ENCODE results near the gene GNAZ. TPM values are rescaled to one million over a fixed set of nuclear protein-coding genes. Genes with fewer than 3 reads are reported as not detected.

GNAZ gene
- total RNA-seq, 4 donors from 2014 or later: 5.6 to 21.6 (median 12.1) TPM

DNA sequence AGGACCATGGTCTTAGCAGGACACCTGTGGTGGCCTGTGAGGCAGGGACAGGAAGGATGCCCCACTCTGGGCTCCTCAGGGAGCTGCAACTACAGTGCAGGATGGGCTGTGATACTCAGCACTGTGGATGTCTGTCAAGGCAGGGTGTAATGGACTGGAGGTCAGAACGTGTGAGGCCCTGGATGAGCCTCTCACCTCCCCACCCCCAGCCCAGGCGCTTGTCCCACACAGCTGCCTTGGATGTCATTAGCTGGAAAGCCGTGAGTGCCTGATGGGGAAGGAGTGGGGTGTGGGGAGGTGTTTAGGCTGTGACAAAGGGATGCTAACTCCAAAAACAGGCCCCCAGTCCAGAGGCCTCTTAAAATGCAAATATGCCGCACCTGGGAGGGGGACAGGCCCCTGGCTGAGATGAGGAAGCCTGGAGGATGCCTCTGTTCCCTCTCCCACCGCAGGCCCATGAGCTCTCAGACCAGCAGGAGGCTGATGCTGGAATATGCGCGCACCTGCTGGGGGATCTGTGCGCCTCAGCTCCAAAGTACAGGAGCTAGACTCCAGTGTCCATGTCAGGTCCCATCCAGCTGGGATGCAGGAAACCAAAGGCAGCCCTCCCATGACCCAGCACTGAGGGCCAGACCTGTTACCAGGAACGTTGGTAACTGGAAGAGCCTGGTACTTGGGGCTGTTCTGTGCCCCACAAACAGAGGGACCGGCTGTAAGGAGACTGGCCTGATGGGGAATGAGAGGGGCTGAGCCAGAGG, 46.4 kb downstream of the GNAZ start:
- Histone ChIP-seq H3K27ac (no peak overlapping the region), H3K4me3 (no peak overlapping the region), H3K27me3 (no peaks in the 10 kb centered on the region), H3K36me3 (no peaks in the 10 kb centered on the region), H3K9me3 (no peaks in the 10 kb centered on the region), H3K4me1 (no peaks in the 10 kb centered on the region)
- no peak for DNase-seq
- intact Hi-C loops (cut with DNase I; ENCODE audit: low total_unique reads): no loop called here
- TF ChIP-seq, protein P1, sequence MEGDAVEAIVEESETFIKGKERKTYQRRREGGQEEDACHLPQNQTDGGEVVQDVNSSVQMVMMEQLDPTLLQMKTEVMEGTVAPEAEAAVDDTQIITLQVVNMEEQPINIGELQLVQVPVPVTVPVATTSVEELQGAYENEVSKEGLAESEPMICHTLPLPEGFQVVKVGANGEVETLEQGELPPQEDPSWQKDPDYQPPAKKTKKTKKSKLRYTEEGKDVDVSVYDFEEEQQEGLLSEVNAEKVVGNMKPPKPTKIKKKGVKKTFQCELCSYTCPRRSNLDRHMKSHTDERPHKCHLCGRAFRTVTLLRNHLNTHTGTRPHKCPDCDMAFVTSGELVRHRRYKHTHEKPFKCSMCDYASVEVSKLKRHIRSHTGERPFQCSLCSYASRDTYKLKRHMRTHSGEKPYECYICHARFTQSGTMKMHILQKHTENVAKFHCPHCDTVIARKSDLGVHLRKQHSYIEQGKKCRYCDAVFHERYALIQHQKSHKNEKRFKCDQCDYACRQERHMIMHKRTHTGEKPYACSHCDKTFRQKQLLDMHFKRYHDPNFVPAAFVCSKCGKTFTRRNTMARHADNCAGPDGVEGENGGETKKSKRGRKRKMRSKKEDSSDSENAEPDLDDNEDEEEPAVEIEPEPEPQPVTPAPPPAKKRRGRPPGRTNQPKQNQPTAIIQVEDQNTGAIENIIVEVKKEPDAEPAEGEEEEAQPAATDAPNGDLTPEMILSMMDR (IDR thresholded peaks at IDR 0.05): no peak
- TF ChIP-seq POLR2A (IDR thresholded peaks at IDR 0.05): no peak

DNA sequence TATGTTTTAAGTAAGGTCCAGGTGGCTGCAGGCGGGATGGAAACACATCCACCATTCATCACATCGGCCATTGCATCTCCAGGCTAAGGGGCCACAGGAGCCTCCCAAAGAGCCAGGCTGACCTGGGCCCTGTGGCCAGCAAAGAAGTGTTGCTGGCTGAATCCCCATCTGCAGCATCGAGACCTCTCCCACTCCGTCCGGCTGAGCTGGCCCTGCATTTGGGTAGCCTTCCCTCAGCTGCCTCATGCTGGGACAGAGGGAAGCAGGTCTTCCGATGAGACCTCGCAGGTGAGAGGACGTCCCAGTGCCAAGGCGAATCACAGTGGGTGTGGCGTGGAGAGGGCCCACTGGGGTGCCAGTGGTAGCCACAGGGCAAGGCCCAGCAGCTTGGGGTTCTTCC, 47.0 kb downstream of the GNAZ start:
- H3K27ac ChIP-seq: no peak overlapping the region
- DNase-seq: no peak
- TF ChIP-seq, protein P1 (IDR thresholded peaks at IDR 0.05): no peak
- TF ChIP-seq POLR2A (IDR thresholded peaks at IDR 0.05): no peak

DNA sequence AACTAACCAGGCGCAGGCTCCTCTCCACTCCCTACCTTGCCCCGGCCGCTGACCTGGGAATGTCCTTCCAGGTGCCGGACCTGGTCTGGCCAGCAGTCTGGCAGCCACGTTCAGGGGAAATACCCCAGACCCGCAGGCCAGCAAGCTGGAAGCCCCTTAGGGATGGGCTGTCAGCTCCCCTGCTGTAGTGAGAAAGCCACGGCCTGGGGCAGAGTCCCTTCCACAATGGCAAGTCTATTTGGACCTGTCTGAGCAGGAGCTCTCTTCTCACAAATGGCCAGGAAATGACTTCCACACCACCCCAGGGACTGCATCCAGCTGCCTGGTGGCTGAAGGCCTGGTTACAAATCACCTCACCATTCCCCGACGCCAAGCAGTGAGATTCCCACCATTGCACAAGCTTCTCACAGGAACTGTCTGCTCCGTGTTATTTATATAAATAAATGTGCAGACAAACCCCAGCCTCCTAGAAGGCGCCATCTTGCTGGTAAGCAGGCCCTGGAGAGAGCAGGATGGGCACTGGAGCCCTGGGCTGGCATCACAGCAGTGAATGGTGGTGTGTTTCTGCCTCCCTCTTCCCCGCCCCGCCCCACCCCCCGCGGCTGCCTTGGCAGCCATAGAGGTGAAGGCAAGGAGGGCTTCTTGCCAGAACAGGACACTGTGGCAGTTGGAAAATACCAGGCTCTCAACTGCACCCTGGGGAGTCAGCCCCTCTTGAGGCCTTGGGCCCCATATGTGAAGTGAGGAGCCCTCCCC, 47.8 kb downstream of the GNAZ start:
- intact Hi-C loops (cut with DNase I; ENCODE audit: low total_unique reads): no loop called here
- Histone ChIP-seq H3K9me3 (no peaks in the 10 kb centered on the region), H3K27ac (no peak overlapping the region), H3K4me1 (no peaks in the 10 kb centered on the region), H3K36me3 (no peaks in the 10 kb centered on the region), H3K4me3 (no peak overlapping the region), H3K27me3 (no peaks in the 10 kb centered on the region)
- DNase-seq: no peak
- TF ChIP-seq, protein P1 (IDR thresholded peaks at IDR 0.05): no peak
- TF ChIP-seq POLR2A (IDR thresholded peaks at IDR 0.05): no peak

More for the DNA sequence above, 47.0 kb downstream of the GNAZ start:
- H3K36me3 ChIP-seq: no peaks in the 10 kb centered on the region
- no peak overlapping the region for H3K4me3 ChIP-seq
- no peaks in the 10 kb centered on the region for H3K9me3 ChIP-seq
- H3K27me3 ChIP-seq: no peaks in the 10 kb centered on the region
- H3K4me1 ChIP-seq: no peaks in the 10 kb centered on the region
- intact Hi-C loops (cut with DNase I; ENCODE audit: low total_unique reads): no loop called here

DNA sequence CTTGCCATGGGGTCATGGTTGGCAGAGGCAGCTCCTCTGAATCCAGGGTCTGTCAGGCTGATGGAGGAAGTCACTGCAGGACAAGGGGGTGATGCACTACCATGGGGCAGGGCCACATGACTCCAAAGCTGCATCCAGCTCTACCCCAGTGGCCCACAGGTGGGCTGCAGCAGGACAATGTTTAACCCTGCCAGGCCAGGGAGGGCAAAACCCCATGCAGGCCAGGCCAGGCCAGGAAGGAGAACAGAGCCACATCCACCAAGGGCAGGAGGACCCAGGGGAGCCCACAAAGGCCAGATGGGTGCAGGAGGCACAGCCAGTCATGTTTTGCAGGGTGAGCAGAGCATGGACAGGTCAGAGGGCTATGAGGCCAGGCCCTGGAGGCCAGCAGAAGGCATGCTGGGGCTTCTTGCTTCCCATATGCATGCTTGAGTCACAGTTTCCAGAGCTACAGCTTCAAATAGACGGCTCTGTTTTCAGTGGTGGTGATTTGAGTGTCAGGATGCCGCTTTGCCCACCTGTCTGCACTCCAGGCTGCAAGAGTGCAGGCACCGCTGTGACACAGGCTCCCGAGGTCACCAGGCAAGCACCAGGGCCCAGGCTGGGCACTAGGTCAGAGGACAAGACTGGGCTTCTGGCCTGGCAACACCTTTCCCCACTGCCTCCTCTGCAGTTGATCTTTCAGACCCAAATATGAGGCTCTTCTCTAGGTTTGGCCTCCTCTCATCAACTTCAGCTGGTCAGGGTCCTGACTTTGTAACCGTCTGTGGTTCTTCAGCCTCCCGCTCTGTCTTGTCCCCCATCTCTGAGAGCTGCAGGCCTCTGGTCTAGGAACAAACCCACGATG, 48.6 kb downstream of the GNAZ start:
- DNase-seq: no peak
- TF ChIP-seq POLR2A (IDR thresholded peaks at IDR 0.05): no peak
- TF ChIP-seq, protein P1 (IDR thresholded peaks at IDR 0.05): no peak
- H3K27ac ChIP-seq: no peak overlapping the region

More for the DNA sequence above, 48.6 kb downstream of the GNAZ start:
- H3K27me3 ChIP-seq: no peaks in the 10 kb centered on the region
- no peak overlapping the region for H3K4me3 ChIP-seq
- intact Hi-C loops (cut with DNase I; ENCODE audit: low total_unique reads): no loop called here
- no peaks in the 10 kb centered on the region for H3K4me1 ChIP-seq
- no peaks in the 10 kb centered on the region for H3K36me3 ChIP-seq
- H3K9me3 ChIP-seq: no peaks in the 10 kb centered on the region
